H1 (cell line): Measurements from ENCODE around the gene MAP3K13.

Experiments used
- CTCF ChIP-seq, 3 experiments: IDR thresholded peaks; 1 replicate in 2 of 3; 2 replicates in 1 of 3; pipeline versions ENCODE4 v1.5.1 to v1.6.1; 2011; ENCODE audit warnings: low read length in 3 of 3, mild to moderate bottlenecking in 3 of 3, inconsistent platforms in 2 of 3, low read depth in 1 of 3, moderate library complexity in 1 of 3; ENCODE audit not compliant: insufficient read depth in 1 of 3; ENCODE audit errors: control extremely low read depth in 1 of 3
- EZH2 ChIP-seq: fragments of 200-600 bp; sonication (generic); IDR thresholded peaks from 2 replicates; pipeline ENCODE4 v1.7.1; 2012; ENCODE audit warnings: low read depth, mild to moderate bottlenecking, moderate library complexity, low read length, inconsistent platforms; ENCODE audit not compliant: severe bottlenecking
- GABPA ChIP-seq: IDR thresholded peaks from 2 replicates; pipeline ENCODE4 v1.6.1; 2011; ENCODE audit warnings: mild to moderate bottlenecking, low read length, moderate library complexity, borderline replicate concordance; ENCODE audit not compliant: insufficient read depth
- MAFK ChIP-seq: IDR thresholded peaks from 2 replicates; pipeline ENCODE4 v1.6.1; 2012; ENCODE audit warnings: low read depth, mild to moderate bottlenecking, improper control_type of control experiment, low read length
- POLR2A ChIP-seq, 2 experiments: IDR thresholded peaks; 1 replicate in 1 of 2; 2 replicates in 1 of 2; pipeline ENCODE4 v1.6.1; 2011; ENCODE audit warnings: low read depth in 2 of 2, low read length in 2 of 2, mild to moderate bottlenecking in 2 of 2; ENCODE audit errors: control extremely low read depth in 1 of 2
- RAD21 ChIP-seq, 2 experiments: IDR thresholded peaks in 1 of 2; conservative IDR thresholded peaks in 1 of 2; 2 replicates each; pipeline ENCODE4 v1.6.1; 2011; ENCODE audit warnings: low read depth in 2 of 2, low read length in 2 of 2, improper control_type of control experiment in 1 of 2, inconsistent platforms in 1 of 2, mild to moderate bottlenecking in 1 of 2, moderate library complexity in 1 of 2
- RNF2 ChIP-seq: fragments of 200-900, 300-1000 bp; sonication (generic); IDR thresholded peaks from 2 replicates; pipeline ENCODE4 v1.7.1; 2016; ENCODE audit warnings: borderline replicate concordance, low read depth, mild to moderate bottlenecking, antibody characterized with exemption, low read length; ENCODE audit not compliant: poor library complexity, severe bottlenecking; ENCODE audit errors: missing control alignments
- SUZ12 ChIP-seq: fragments of 200-600 bp; sonication (generic); IDR thresholded peaks from 2 replicates; pipeline ENCODE4 v1.6.1; 2012; ENCODE audit warnings: mild to moderate bottlenecking, inconsistent platforms, low read length, moderate library complexity, mixed read lengths

GRCh38 chr3:185521349-185522138 is 158.6 kb downstream of the MAP3K13 start:
- TF ChIP-seq CTCF (IDR thresholded peaks at IDR 0.05; ENCODE audit: control extremely low read depth in 1 of 3, insufficient read depth in 1 of 3, low read depth in 1 of 3, low read length in 3 of 3) (no peak), MAFK (no peak), SUZ12 (no peak), POLR2A (IDR thresholded peaks at IDR 0.05; ENCODE audit: control extremely low read depth in 1 of 2, low read depth in 2 of 2, low read length in 2 of 2) (no peak), EZH2 (no peak), RNF2 (no peak), GABPA (no peak), RAD21 (IDR thresholded peaks at IDR 0.05 in 1 of 2, conservative IDR thresholded peaks at IDR 0.05 in 1 of 2; ENCODE audit: low read depth in 2 of 2, low read length in 2 of 2) (no peak)
